Stimulated activated CD8-positive, alpha-beta memory T cell treated with anti-CD3 and anti-CD28 coated beads, Interleukin-2, amount 100 ng/mL, for 1 hour (primary cell): ENCODE measurements around the gene TEX48.
A peak's percentile ranks its signal among the peaks of the same experiment; 100 is the strongest.

Experiments
- DNase-seq, 2 donors: peaks; one replicate each; pipeline ENCODE4 v3.0.0-alpha.2; 2020; ENCODE audit warnings: low read depth in 2 of 2

The TEX48 gene

GRCh38 chr9:114666851-114667250 is 15.1 kb downstream of the TEX48 start:
- no peak for DNase-seq

GRCh38 chr9:114666401-114666800 is 15.6 kb downstream of the TEX48 start:
- no peak for DNase-seq

DNA sequence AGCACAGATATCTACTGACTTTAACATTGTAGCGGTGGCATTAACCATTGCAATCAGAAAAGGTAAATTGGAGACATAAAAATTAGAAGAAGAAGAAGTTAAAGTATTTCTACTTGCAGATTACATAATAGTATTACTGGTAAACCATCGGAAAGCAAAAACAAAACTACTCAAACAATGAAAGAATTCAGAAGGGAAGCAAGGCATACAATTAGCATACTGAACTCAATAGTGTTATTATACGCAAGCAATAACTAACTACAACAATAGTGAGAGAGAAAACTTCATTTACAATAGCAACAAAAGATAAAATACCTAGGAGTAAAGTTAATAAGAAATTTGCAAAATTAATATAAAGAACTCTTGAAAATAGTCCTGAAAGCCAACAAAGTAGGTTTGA is 17.8 kb downstream of the TEX48 start:
- DNase-seq, result no peak

GRCh38 chr9:114662081-114662989 is 19.7 kb downstream of the TEX48 start:
- DNase-seq, result peak; percentile 29 to 31

GRCh38 chr9:114657705-114658104 is 24.3 kb downstream of the TEX48 start, which contains the start of gene TEX53:
Gene TEX53 (minus strand): TSS chr9:114657805. CDS start chr9:114657774, 31 bp downstream.
- DNase-seq, result no peak

GRCh38 chr9:114656301-114656700 is 25.7 kb downstream of the TEX48 start:
- no peak for DNase-seq

DNA sequence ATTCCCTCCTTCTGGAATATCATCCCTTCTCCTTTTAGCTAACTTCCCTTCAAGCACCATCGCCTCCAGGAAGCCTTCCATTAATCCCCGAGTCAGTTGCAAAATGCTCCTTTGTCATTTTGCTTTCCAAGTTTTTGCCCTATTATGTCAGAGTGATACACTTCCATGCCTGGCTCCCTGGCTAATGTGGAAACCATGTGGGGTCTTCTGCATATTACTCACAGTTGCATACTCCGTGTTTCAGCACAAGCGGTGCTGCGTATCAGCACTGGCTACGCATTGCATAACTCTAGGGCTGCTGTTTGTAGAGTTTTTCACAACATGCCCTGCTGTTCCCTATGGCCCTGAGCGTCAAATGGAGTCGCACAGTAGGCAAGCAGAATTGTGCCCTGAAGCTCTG is 26.3 kb downstream of the TEX48 start:
- no peak for DNase-seq

DNA sequence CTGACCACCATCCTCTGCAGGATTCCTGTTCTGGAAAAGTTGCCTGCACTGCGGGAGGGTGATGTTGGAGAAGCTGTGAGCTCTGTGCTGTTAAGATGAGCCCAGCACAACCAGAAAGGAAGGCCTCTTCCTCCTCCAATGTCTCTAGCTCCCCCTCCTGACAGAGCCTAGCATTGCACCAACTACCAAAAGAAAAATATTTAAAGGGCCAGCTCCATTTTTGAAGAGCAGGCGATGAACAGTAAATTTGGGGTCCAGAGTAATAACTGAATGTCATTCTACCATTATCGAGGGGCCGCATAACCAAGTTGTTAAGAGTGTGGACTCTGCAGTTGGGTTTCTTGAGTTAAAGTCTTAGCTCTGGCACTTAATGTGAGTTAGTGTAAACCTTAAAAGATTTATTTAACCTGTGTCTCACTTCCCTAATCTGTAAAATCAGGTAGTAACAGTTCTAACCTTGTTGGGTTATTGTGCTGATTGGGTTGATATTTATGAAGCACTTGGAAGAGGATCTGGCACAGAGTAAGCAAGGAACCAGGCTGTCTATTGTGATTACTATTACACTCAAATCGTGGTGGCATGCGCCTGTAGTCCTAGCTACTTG is 28.3 kb downstream of the TEX48 start:
- DNase-seq, result peak; percentile 42 to 62

DNA sequence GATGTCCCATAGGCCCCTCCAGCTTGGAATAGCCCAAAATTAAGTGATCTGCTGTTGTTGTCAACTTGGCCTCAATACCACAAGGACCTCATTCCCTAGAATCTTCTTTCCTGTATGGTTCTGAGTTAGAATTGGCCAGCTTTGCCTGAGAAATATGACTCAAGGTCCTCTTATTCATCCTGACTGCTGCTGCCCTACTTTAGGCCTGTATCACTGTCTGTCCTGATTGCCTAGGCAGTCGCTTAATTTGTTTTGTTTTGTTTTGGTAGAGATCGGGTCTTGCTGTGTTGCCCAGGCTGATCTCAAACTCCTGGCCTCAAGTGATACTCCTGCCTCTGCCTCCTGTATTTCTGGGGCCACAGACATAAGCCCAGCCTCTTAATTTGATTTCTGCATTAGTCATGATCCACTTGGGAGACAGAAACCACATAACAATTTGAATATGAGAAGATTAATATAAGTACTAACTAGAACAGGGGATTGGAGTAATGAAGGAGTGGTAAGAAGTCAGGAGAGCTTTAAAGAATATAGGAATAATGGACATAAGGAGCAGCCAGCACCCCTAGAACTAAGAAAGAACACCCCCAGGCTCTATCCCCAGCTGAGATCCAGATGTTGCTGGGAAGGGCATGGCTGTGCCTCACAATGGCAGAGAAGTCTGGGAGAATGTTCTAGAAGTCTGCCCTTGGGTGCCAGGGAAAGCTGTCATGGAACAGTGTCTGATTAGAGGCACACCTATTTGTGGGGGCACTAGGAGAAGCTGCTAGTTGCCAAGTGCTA is 29.0 kb downstream of the TEX48 start:
- no peak for DNase-seq

GRCh38 chr9:114643896-114644295 is 38.1 kb downstream of the TEX48 start:
- DNase-seq, result no peak

GRCh38 chr9:114643001-114643400 is 39.0 kb downstream of the TEX48 start:
- DNase-seq, result no peak

DNA sequence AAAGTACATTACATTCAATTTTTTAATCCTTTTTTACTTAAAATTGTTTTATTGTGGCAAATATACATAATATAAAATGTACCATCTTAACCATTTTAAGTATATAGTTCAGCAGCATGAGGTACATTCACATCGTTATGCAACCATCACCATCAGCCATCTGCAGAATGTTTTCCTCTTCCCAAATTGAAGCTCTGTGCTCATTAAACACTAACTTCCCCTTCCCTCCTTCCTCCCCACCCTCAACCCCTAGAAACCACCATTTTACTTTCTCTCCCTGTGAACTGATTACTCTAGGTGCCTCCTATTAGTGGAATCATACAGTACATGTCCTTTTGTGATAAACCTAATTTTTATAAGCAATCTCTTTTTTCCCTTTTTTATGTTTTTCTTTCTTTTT is 40.0 kb downstream of the TEX48 start:
- DNase-seq, result no peak

- DNase-seq, result no peak
Observed at GRCh38 chr9:114638404-114638803, 43.6 kb downstream of the TEX48 start.

DNA sequence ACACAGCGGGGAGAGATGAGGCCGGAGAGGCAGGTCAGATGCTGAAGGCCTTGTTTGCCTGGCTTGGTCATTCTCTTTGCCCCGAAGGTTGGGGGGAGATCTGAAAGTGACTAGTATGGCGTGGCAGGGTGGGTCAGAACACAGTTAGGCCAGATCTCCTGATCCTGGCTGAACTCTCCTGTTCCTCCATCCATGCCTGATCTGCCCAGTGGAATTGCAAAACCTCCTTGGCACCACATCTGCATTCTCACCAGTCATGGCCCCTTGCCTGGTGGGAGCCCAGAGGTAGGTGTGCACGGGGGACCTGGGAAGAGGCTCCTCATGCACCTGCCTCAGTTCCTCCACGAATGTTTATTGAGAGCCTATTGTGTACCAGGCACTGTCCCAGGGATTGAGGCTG is 47.6 kb downstream of the TEX48 start:
- DNase-seq, result no peak

GRCh38 chr9:114633438-114634089 is 48.4 kb downstream of the TEX48 start:
- DNase-seq, result no peak

DNA sequence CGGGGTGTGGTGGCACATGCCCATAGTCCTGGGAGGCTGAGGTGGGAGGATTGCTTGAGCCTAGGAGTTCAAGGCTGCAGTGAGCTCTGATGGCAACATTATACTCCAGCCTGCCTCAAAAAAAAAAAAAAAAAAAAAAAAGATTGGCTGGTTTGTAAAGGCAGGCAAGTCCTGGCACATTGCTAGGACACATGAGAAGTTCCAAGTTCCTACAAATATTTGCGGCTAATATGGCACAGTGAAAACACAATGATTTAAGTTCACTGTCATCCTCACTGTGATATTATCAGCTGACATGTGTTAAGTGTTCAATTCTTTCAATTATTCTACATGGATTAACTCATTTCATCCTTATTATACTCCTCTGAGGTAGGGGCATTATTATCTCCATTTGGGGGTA is 50.8 kb downstream of the TEX48 start:
- no peak for DNase-seq

DNA sequence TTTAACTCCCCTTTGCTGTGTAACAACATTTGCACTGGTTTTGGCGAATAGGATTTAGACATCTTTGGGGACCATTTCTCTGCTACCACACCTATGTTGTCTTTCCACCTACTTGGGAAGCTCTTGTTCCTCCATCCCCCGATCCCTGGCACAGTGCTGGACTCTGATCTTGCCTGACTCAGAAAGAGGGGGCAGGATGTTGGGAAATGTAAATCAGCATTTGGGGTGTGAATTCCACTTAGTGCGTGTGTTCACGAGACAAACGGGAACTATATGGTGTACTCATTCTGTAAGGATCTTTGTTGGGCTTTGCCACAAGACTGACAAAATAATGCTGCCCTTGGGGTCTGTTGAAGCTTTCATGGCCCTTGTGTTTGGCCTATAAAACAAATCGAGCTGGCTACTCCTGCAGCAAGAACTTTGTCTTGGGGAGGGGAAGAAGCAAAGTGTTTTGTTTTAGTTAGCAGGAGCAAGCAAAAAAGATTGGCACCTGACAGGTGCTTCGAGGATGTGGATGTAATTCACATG is 52.4 kb downstream of the TEX48 start:
- DNase-seq, result no peak

- no peak for DNase-seq
Observed at GRCh38 chr9:114627553-114627952, 54.4 kb downstream of the TEX48 start.

GRCh38 chr9:114626415-114627020 is 55.5 kb downstream of the TEX48 start:
- DNase-seq, result no peak

- no peak for DNase-seq
Observed at GRCh38 chr9:114624677-114625076, 57.3 kb downstream of the TEX48 start.

- DNase-seq, result no peak
Observed at GRCh38 chr9:114621975-114622609, 59.9 kb downstream of the TEX48 start.
